K562 (cell line): ENCODE results near the gene XAB2. TPM values are rescaled to one million over a fixed set of nuclear protein-coding genes. Genes with fewer than 3 reads are reported as not detected.

ENCODE experiments used
- BCOR ChIP-seq: fragments of 450-650 bp; IDR thresholded peaks from 2 replicates; pipeline ENCODE4 v1.6.1; 2016
- CBX1 ChIP-seq: sonication (generic); IDR thresholded peaks from 2 replicates; pipeline ENCODE4 v1.6.1; 2016; ENCODE audit warnings: antibody characterized with exemption, low read depth, mild to moderate bottlenecking
- CREB3L1 ChIP-seq: fragments of 450-650 bp; IDR thresholded peaks from 2 replicates; pipeline ENCODE4 v1.6.1; 2014; ENCODE audit warnings: low read depth, mild to moderate bottlenecking, moderate library complexity, borderline replicate concordance
- JUND ChIP-seq, 2 experiments: IDR thresholded peaks; 2 replicates in 1 of 2; 3 replicates in 1 of 2; pipeline ENCODE4 v1.6.1; 2011; ENCODE audit warnings: borderline replicate concordance in 2 of 2, low read depth in 2 of 2, low read length in 2 of 2, improper control_type of control experiment in 1 of 2, missing biosample characterization in 1 of 2, missing genetic modification characterization in 1 of 2, missing genetic modification reagents in 1 of 2
- KDM5B ChIP-seq: fragments of 200-600 bp; sonication (generic); IDR thresholded peaks from 2 replicates; pipeline ENCODE4 v1.6.1; 2012; ENCODE audit warnings: low read depth, mild to moderate bottlenecking, moderate library complexity, low read length, control low read depth, inconsistent platforms; ENCODE audit not compliant: insufficient replicate concordance
- KLF6 ChIP-seq: fragments of 250-450 bp; sonication (Bioruptor Pico); IDR thresholded peaks from 2 replicates; pipeline ENCODE4 v1.4.0; 2020; ENCODE audit warnings: mild to moderate bottlenecking, moderate library complexity, borderline replicate concordance
- MYC ChIP-seq, 2 experiments: fragments of 250-450 bp in 1 of 2; sonication (Bioruptor Pico) in 1 of 2; IDR thresholded peaks; 2 replicates each; pipeline versions ENCODE4 v1.5.1 to v1.6.1; 2012 to 2021; ENCODE audit warnings: low read depth in 2 of 2, borderline replicate concordance in 1 of 2, improper control_type of control experiment in 1 of 2, low read length in 1 of 2, mild to moderate bottlenecking in 1 of 2, moderate library complexity in 1 of 2
- PRPF4 ChIP-seq: fragments of 200-400 bp; formaldehyde crosslinking; IDR thresholded peaks from one replicate; pipeline ENCODE4 v1.6.1; 2017; ENCODE audit warnings: low read length, low read depth, mild to moderate bottlenecking; ENCODE audit not compliant: insufficient read depth, poor library complexity, severe bottlenecking
- RREB1 ChIP-seq: fragments of 250-450 bp; sonication (Bioruptor Pico); IDR thresholded peaks from 2 replicates; pipeline ENCODE4 v1.4.0; 2020
- THAP7 ChIP-seq: fragments of 250-450 bp; sonication (Bioruptor Pico); IDR thresholded peaks from 2 replicates; pipeline ENCODE4 v1.5.0; 2021
- THRAP3 ChIP-seq: fragments of 450-650 bp; IDR thresholded peaks from 2 replicates; pipeline ENCODE4 v1.6.1; 2016; ENCODE audit warnings: mild to moderate bottlenecking, inconsistent platforms, borderline replicate concordance
- ZNF134 ChIP-seq: fragments of 250-450 bp; sonication (Bioruptor Pico); conservative IDR thresholded peaks from 2 replicates; pipeline ENCODE4 v1.4.0; 2020
- ZNF217 ChIP-seq: sonication (generic); formaldehyde crosslinking; IDR thresholded peaks from 2 replicates; pipeline ENCODE4 v1.8.0; 2022; ENCODE audit warnings: mild to moderate bottlenecking, missing genetic modification reagents
- polyA plus RNA-seq, 8 experiments: library from polyadenylated mRNA; depleted of rRNA in 4 of 8; stranded (reverse) in 5 of 8; unstranded in 3 of 8; fragments of >200 nt; fragmentation: Nextera tagmentation in 2 of 8; fragmentation: Illumina TruSeq in 1 of 8; extraction: Ambion mirVana in 2 of 8; extraction: Trizol in 1 of 8; gene quantifications; 2 replicates each; pipeline versions ENCODE4 v1.2.1 to v1.2.3, GENCODE V29; 2011 to 2014; ENCODE audit warnings: inconsistent platforms in 1 of 8, missing spikeins in 1 of 8
- total RNA-seq, 7 experiments: library from RNA; depleted of rRNA in 6 of 7; stranded (reverse); fragments of >200 nt in 6 of 7; fragmentation: Illumina TruSeq in 2 of 7; extraction: Trizol in 2 of 7; gene quantifications; 2 replicates each; pipeline versions ENCODE4 v1.2.1 to v1.2.3, GENCODE V29; 2011 to 2021; ENCODE audit warnings: low replicate concordance in 1 of 7
- TF ChIP-seq, protein P1 (sequence below): IDR thresholded peaks from 2 replicates; pipeline ENCODE4 v1.6.1; 2011; ENCODE audit warnings: borderline replicate concordance, low read depth, mild to moderate bottlenecking, moderate library complexity, low read length; ENCODE audit not compliant: insufficient read depth, poor library complexity, severe bottlenecking

XAB2 gene
- total and polyA plus RNA-seq, 9 of the 15 experiments (the other 6 are each of a cell fraction or from before 2014, with no cell fraction given): 0.21 to 58.3 (median 20.0) TPM

- TF ChIP-seq, protein P1, sequence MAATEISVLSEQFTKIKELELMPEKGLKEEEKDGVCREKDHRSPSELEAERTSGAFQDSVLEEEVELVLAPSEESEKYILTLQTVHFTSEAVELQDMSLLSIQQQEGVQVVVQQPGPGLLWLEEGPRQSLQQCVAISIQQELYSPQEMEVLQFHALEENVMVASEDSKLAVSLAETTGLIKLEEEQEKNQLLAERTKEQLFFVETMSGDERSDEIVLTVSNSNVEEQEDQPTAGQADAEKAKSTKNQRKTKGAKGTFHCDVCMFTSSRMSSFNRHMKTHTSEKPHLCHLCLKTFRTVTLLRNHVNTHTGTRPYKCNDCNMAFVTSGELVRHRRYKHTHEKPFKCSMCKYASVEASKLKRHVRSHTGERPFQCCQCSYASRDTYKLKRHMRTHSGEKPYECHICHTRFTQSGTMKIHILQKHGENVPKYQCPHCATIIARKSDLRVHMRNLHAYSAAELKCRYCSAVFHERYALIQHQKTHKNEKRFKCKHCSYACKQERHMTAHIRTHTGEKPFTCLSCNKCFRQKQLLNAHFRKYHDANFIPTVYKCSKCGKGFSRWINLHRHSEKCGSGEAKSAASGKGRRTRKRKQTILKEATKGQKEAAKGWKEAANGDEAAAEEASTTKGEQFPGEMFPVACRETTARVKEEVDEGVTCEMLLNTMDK: no peak
- TF ChIP-seq CBX1: no peak
- peak; percentile 67 for TF ChIP-seq JUND (IDR thresholded peaks at IDR 0.05; ENCODE audit: borderline replicate concordance, low read depth, low read length)
- peak; percentile 44; the same call in 1 of the 3 replicates for TF ChIP-seq JUND (tag; IDR thresholded peaks at IDR 0.05; ENCODE audit: borderline replicate concordance, low read depth, low read length)
- TF ChIP-seq RREB1 (CRISPR knock-in tag): no peak
- peak; percentile 96 for TF ChIP-seq CREB3L1
- no peak for TF ChIP-seq ZNF217
- peak; percentile 68; the same call in 1 of the 2 replicates for TF ChIP-seq KLF6
- TF ChIP-seq BCOR: peak; percentile 65
- TF ChIP-seq THAP7 (CRISPR knock-in tag): no peak
- TF ChIP-seq MYC (IDR thresholded peaks at IDR 0.05; ENCODE audit: low read depth, low read length): peak; percentile 34
- peak; percentile 25; the same call in 1 of the 2 replicates for TF ChIP-seq MYC (CRISPR knock-in tag; IDR thresholded peaks at IDR 0.05; ENCODE audit: borderline replicate concordance, low read depth)
- no peak for TF ChIP-seq THRAP3
- no peak for TF ChIP-seq ZNF134
- no peak for TF ChIP-seq PRPF4
- TF ChIP-seq KDM5B: peak; percentile 81
These were observed 8.3 kb upstream of the XAB2 start (continued) for GRCh38 chr19:7637374-7638256.
